SK-N-SH (cell line): ENCODE measurements around the gene CTBP2. TPM values are rescaled to one million over a fixed set of nuclear protein-coding genes. Genes with fewer than 3 reads are reported as not detected.

Source experiments
- CTCF ChIA-PET: fragments of 300-600, 350-600 bp; formaldehyde crosslinking; extraction: SDS; loops from one replicate; lab custom pipeline; 2021; lab: Yijun Ruan, JAX
- POLR2A ChIA-PET: fragments of 350-600 bp; sonication (Branson Sonifier 250); formaldehyde crosslinking; extraction: SDS; loops from one replicate; lab custom pipeline; 2020; ENCODE audit warnings: antibody characterized with exemption, inconsistent platforms; lab: Yijun Ruan, JAX
- DNase-seq: peaks from one replicate; pipeline ENCODE4 v3.0.0; 2012
- H2AFZ ChIP-seq: fragments of 200-600 bp; sonication (generic); 2 replicates; pipeline ENCODE4 v1.8.1; 2016; ENCODE audit warnings: antibody characterized with exemption, mild to moderate bottlenecking, low read depth
- H3F3A ChIP-seq: fragments of 200-600 bp; sonication (generic); replicated peaks from 2 replicates; pipeline ENCODE3; 2016; ENCODE audit warnings: antibody characterized with exemption, mild to moderate bottlenecking; ENCODE audit not compliant: insufficient read depth
- H3K27ac ChIP-seq, 2 experiments: fragments of 200-500 bp in 1 of 2; fragments of 200-600 bp in 1 of 2; sonication (Bioruptor generic) in 1 of 2; sonication (generic), shearing (Covaris generic) in 1 of 2; 2 replicates each; pipeline versions ENCODE4 v1.5.1 to v1.6.1; 2014 to 2016; ENCODE audit warnings: low read depth in 2 of 2, inconsistent platforms in 1 of 2, low read length in 1 of 2, mild to moderate bottlenecking in 1 of 2, mixed read lengths in 1 of 2
- H3K27me3 ChIP-seq: fragments of 200-600 bp; sonication (generic), shearing (Covaris generic); 2 replicates; pipeline ENCODE4 v1.6.1; 2016; ENCODE audit warnings: mixed run types; ENCODE audit not compliant: insufficient read depth
- H3K36me3 ChIP-seq, 2 experiments: fragments of 200-500 bp in 1 of 2; fragments of 200-600 bp in 1 of 2; sonication (Bioruptor generic) in 1 of 2; sonication (generic) in 1 of 2; replicated peaks in 1 of 2; 2 replicates each; pipeline versions ENCODE3 to v1.5.1; 2014 to 2016; ENCODE audit warnings: low read length in 1 of 2, mild to moderate bottlenecking in 1 of 2; ENCODE audit not compliant: insufficient read depth in 2 of 2, control insufficient read depth in 1 of 2
- H3K4me1 ChIP-seq, 2 experiments: fragments of 200-500 bp in 1 of 2; fragments of 200-600 bp in 1 of 2; sonication (Bioruptor generic) in 1 of 2; sonication (generic), shearing (Covaris generic) in 1 of 2; 2 replicates each; pipeline versions ENCODE4 v1.5.1 to v1.6.1; 2014 to 2016; ENCODE audit warnings: low read depth in 1 of 2, low read length in 1 of 2, mixed run types in 1 of 2; ENCODE audit not compliant: insufficient read depth in 2 of 2, control insufficient read depth in 1 of 2
- H3K4me2 ChIP-seq: fragments of 200-600 bp; sonication (generic), shearing (Covaris generic); 2 replicates; pipeline ENCODE4 v1.6.1; 2017; ENCODE audit warnings: mixed run types
- H3K4me3 ChIP-seq, 2 experiments: fragments of 200-500 bp in 1 of 2; fragments of 200-600 bp in 1 of 2; sonication (Bioruptor generic) in 1 of 2; sonication (generic), shearing (Covaris generic) in 1 of 2; 2 replicates each; pipeline versions ENCODE4 v1.5.1 to v1.8.1; 2014 to 2016; ENCODE audit warnings: low read depth in 2 of 2, inconsistent platforms in 1 of 2, low read length in 1 of 2, mild to moderate bottlenecking in 1 of 2, mixed read lengths in 1 of 2, moderate library complexity in 1 of 2
- H3K79me2 ChIP-seq: fragments of 200-600 bp; sonication (generic); 2 replicates; pipeline ENCODE4 v1.8.1; 2017; ENCODE audit warnings: mild to moderate bottlenecking; ENCODE audit not compliant: insufficient read depth
- H3K9ac ChIP-seq: fragments of 200-600 bp; sonication (generic); 2 replicates; pipeline ENCODE4 v1.6.1; 2017; ENCODE audit warnings: mixed run types
- H3K9me2 ChIP-seq: fragments of 200-600 bp; sonication (generic); 2 replicates; pipeline ENCODE4 v1.6.1; 2017; ENCODE audit warnings: mixed run types
- H3K9me3 ChIP-seq: fragments of 200-600 bp; sonication (generic); 2 replicates; pipeline ENCODE4 v1.6.1; 2017; ENCODE audit warnings: mixed run types, mild to moderate bottlenecking, moderate library complexity
- H4K20me1 ChIP-seq: fragments of 200-600 bp; sonication (generic); 2 replicates; pipeline ENCODE4 v1.6.1; 2017; ENCODE audit warnings: mild to moderate bottlenecking, mixed run types; ENCODE audit not compliant: insufficient read depth
- ELF1 ChIP-seq: IDR thresholded peaks from 2 replicates; pipeline ENCODE4 v1.4.0; 2012
- EZH2phosphoT487 ChIP-seq: fragments of 200-600 bp; sonication (generic); IDR thresholded peaks from 2 replicates; pipeline ENCODE4 v1.6.1; 2017; ENCODE audit warnings: low read depth, mixed run types, mild to moderate bottlenecking, antibody characterized with exemption, moderate library complexity, borderline replicate concordance
- FOSL2 ChIP-seq: IDR thresholded peaks from 2 replicates; pipeline ENCODE4 v1.4.0; 2012; ENCODE audit warnings: low read depth, mild to moderate bottlenecking, moderate library complexity, borderline replicate concordance
- FOXJ3 ChIP-seq: sonication (generic); formaldehyde crosslinking; IDR thresholded peaks from 2 replicates; pipeline ENCODE4 v1.5.1; 2020; ENCODE audit warnings: mild to moderate bottlenecking, missing genetic modification reagents
- MEF2A ChIP-seq: IDR thresholded peaks from 2 replicates; pipeline ENCODE4 v1.4.0; 2012; ENCODE audit warnings: low read depth, borderline replicate concordance
- NFIC ChIP-seq: IDR thresholded peaks from 2 replicates; pipeline ENCODE4 v1.4.0; 2012; ENCODE audit warnings: borderline replicate concordance
- NRF1 ChIP-seq: IDR thresholded peaks from 2 replicates; pipeline ENCODE4 v1.6.1; 2012; ENCODE audit warnings: low read depth, mild to moderate bottlenecking, low read length
- POLR2AphosphoS5 ChIP-seq: IDR thresholded peaks from 2 replicates; pipeline ENCODE4 v1.6.1; 2012; ENCODE audit warnings: low read depth, low read length
- RAD21 ChIP-seq: IDR thresholded peaks from 2 replicates; pipeline ENCODE4 v1.6.1; 2012; ENCODE audit warnings: mild to moderate bottlenecking, low read length
- RXRA ChIP-seq: IDR thresholded peaks from 2 replicates; pipeline ENCODE4 v1.4.0; 2012; ENCODE audit warnings: low read depth, mild to moderate bottlenecking, borderline replicate concordance
- TAF1 ChIP-seq: IDR thresholded peaks from 2 replicates; pipeline ENCODE4 v1.6.1; 2012; ENCODE audit warnings: low read depth, mild to moderate bottlenecking, low read length, moderate library complexity, borderline replicate concordance
- TCF12 ChIP-seq: IDR thresholded peaks from 2 replicates; pipeline ENCODE4 v1.4.0; 2012
- YY1 ChIP-seq: IDR thresholded peaks from 2 replicates; pipeline ENCODE4 v1.4.0; 2012; ENCODE audit warnings: low read depth, mild to moderate bottlenecking
- WGBS: methylation state at CpG from one replicate; pipeline ENCODE4 v1.1.6; 2017; ENCODE audit warnings: low lambda C conversion rate; 5-methylcytosine and 5-hydroxymethylcytosine counted together
- polyA plus RNA-seq, 3 experiments: library from polyadenylated mRNA; depleted of rRNA; stranded (reverse); fragments of >200 nt; gene quantifications; 2 replicates each; pipeline ENCODE4 v1.2.3, GENCODE V29; 2012
- TF ChIP-seq, protein P1 (sequence below): IDR thresholded peaks from 2 replicates; pipeline ENCODE4 v1.4.0; 2012; ENCODE audit warnings: low read depth
- TF ChIP-seq, protein P2 (sequence below): IDR thresholded peaks from 2 replicates; pipeline ENCODE4 v1.4.0; 2012; ENCODE audit warnings: low read depth, borderline replicate concordance

CTBP2 gene
- polyA plus RNA-seq, 1 of the 3 experiments (the other 2 are of a cell fraction): 69.7 TPM

DNA sequence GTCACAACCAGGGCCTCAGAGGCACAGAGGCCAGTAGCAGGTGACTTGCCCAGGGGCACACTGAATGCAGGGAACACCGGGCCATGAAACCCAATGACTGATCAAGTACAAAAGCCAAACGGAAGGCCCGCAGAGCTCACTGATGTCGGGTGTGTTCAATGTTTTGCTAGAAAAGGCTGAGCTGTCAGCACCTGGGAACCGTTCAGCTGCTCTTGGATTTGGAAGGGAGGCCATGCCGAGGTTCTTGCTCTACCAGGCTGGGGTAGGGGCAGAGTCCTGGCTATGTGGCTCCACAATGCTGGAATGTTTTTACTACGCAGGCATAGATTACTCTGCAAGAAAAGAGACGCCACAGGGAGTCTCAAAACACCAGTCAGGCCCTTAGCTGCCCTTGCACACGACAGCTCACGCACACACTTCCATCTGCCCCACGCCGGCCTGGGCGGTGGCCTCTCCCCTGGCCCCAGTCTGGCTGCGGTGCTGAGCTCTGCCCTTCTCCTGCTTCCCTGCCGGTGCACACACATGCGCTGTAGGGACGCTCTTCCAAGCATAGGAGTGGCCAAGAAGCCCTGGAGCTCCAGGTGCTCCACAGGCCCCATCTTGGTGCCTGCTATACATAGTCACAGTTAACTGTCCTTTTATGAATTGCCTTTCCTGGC, 138.5 kb downstream of the CTBP2 start:
- ChIA-PET POLR2A (interaction anchor here (1.5 kb wide), 1 partner anchor 12 kb away, joined by 3 read pairs; no protein-coding TSS in a partner anchor), CTCF (interaction anchor here (1.0 to 3.6 kb wide), 8 partner anchors 11 to 39 kb away, joined by 3 to 18 read pairs (median 8); no protein-coding TSS in a partner anchor)
- no peak for DNase-seq
- H2AFZ ChIP-seq: no peak overlapping the region
- H3K9me2 ChIP-seq: no peaks in the 10 kb centered on the region
- peaks cover 83% of the 10 kb centered on the region for H4K20me1 ChIP-seq
- H3K27ac ChIP-seq: peak overlapping the region in 1 of 2 experiments; percentile 100; a peak in 2 of 4 replicates
- TF ChIP-seq, protein P1, sequence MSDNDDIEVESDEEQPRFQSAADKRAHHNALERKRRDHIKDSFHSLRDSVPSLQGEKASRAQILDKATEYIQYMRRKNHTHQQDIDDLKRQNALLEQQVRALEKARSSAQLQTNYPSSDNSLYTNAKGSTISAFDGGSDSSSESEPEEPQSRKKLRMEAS: no peak
- TF ChIP-seq FOXJ3 (CRISPR knock-in tag) (no peak), TCF12 (no peak), EZH2phosphoT487 (no peak), NFIC (no peak)
- TF ChIP-seq, protein P2, sequence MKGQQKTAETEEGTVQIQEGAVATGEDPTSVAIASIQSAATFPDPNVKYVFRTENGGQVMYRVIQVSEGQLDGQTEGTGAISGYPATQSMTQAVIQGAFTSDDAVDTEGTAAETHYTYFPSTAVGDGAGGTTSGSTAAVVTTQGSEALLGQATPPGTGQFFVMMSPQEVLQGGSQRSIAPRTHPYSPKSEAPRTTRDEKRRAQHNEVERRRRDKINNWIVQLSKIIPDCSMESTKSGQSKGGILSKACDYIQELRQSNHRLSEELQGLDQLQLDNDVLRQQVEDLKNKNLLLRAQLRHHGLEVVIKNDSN: no peak
- no peaks in the 10 kb centered on the region for H3K27me3 ChIP-seq
- peaks cover 32 to 79% of the 10 kb centered on the region in 2 experiments for H3K4me1 ChIP-seq
- peaks cover 8 to 26% of the 10 kb centered on the region in 2 experiments for H3K36me3 ChIP-seq
- peaks cover 98% of the 10 kb centered on the region for H3K79me2 ChIP-seq
- peaks cover 6% of the 10 kb centered on the region for H3F3A ChIP-seq
- H3K9ac ChIP-seq: no peak overlapping the region
- WGBS: 86% methylated on average over 15 of the region's 17 CpGs
- no peak overlapping the region for H3K4me2 ChIP-seq
- H3K9me3 ChIP-seq: no peaks in the 10 kb centered on the region
- H3K4me3 ChIP-seq: no peak overlapping the region

DNA sequence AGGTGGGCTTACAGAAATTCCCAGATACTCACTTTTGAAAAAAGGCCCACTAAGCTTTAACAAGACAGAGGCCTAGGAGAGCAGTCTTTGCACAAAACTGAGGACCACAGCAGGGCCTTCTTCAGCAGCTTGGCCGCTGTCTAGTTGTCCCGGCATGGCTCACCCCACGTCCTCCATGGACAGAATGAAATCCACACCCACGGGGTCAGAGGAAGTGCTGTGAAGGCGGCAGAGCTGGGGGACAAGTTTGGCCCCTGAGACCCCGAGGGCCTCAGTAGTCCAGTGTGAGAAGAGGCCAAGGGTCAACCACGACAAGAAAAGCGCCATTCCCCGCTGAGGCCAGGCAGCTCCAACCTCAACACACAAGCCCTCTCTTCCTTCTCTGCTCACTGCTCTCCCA, 139.5 kb downstream of the CTBP2 start:
- H4K20me1 ChIP-seq: peaks cover 90% of the 10 kb centered on the region
- H3K27ac ChIP-seq: peak overlapping the region in 1 of 2 experiments; percentile 100; a peak in 1 of 4 replicates
- TF ChIP-seq, protein P2: no peak
- TF ChIP-seq MEF2A (no peak), POLR2AphosphoS5 (no peak), NRF1 (no peak), TAF1 (no peak), ELF1 (no peak), YY1 (no peak), RAD21 (no peak), RXRA (no peak), FOSL2 (no peak)
- TF ChIP-seq, protein P1: no peak
- TF ChIP-seq, all 33 proteins: peak for 0
- no peak overlapping the region for H3K4me2 ChIP-seq
- H3K4me1 ChIP-seq: peaks cover 32 to 79% of the 10 kb centered on the region in 2 experiments
- no peaks in the 10 kb centered on the region for H3K27me3 ChIP-seq
- H3K9me2 ChIP-seq: no peaks in the 10 kb centered on the region
- peaks cover 8 to 20% of the 10 kb centered on the region in 2 experiments for H3K36me3 ChIP-seq
- DNase-seq: no peak
- WGBS: 94% methylated on average over 8 of the region's 9 CpGs
- H3K9ac ChIP-seq: no peak overlapping the region
- ChIA-PET POLR2A (no interaction called here), CTCF (interaction anchor here (0.6 to 3.6 kb wide), 8 partner anchors 10 to 149 kb away, joined by 3 to 18 read pairs (median 8); no protein-coding TSS in a partner anchor)
- H3F3A ChIP-seq: peaks cover 6% of the 10 kb centered on the region
- H2AFZ ChIP-seq: no peak overlapping the region
- no peak overlapping the region for H3K4me3 ChIP-seq
- no peaks in the 10 kb centered on the region for H3K9me3 ChIP-seq
- H3K79me2 ChIP-seq: peaks cover 95% of the 10 kb centered on the region
